GM13976 (cell line): Measurements from ENCODE around the gene RAMP1.

Experiments
- DNase-seq: peaks from one replicate; pipeline ENCODE4 v3.0.0; 2012; ENCODE audit warnings: low spot score
- in situ Hi-C: fragments of 300-500 bp; cut with MboI; formaldehyde crosslinking; loops from one replicate; pipeline ENCODE4 v1.12.0; 2022; ENCODE audit warnings: low sequenced_read_pairs, mixed read lengths, inconsistent platforms; ENCODE audit not compliant: unreplicated experiment
- TF ChIP-seq, protein P1 (sequence below): IDR thresholded peaks from 2 replicates; pipeline ENCODE4 v1.5.1; 2012; ENCODE audit warnings: borderline replicate concordance, mild to moderate bottlenecking; ENCODE audit not compliant: insufficient read depth; ENCODE audit errors: extremely low read depth, missing control alignments, control extremely low read depth

Gene RAMP1

GRCh38 chr2:237886685-237887481, 27.5 kb downstream of the RAMP1 start:
- DNase-seq = no peak
- TF ChIP-seq, protein P1, sequence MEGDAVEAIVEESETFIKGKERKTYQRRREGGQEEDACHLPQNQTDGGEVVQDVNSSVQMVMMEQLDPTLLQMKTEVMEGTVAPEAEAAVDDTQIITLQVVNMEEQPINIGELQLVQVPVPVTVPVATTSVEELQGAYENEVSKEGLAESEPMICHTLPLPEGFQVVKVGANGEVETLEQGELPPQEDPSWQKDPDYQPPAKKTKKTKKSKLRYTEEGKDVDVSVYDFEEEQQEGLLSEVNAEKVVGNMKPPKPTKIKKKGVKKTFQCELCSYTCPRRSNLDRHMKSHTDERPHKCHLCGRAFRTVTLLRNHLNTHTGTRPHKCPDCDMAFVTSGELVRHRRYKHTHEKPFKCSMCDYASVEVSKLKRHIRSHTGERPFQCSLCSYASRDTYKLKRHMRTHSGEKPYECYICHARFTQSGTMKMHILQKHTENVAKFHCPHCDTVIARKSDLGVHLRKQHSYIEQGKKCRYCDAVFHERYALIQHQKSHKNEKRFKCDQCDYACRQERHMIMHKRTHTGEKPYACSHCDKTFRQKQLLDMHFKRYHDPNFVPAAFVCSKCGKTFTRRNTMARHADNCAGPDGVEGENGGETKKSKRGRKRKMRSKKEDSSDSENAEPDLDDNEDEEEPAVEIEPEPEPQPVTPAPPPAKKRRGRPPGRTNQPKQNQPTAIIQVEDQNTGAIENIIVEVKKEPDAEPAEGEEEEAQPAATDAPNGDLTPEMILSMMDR = no peak
- in situ Hi-C loops = no loop called here

DNA sequence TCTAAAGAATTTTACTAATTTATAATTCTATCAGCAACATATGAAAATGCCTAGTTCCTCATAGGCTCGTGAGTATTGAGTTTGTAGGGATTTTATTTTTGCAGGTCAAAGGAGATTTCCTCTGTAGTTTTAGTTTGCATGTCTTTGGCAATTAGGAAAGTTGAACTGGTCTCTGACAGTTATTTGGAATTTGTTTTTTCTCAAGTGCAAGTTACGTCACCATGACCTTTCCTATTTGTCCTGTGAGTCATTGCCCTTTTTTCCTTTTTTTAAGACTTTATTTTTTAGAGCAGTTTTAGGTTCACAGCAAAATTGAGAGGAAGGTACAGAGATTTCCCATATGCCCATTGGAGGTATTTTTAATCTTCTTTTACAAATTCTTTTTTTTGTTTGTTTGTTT, 29.0 kb downstream of the RAMP1 start:
- DNase-seq = no peak
- in situ Hi-C loops = no loop called here
- TF ChIP-seq, protein P1 = no peak

- in situ Hi-C loops = no loop called here
- DNase-seq = no peak
- TF ChIP-seq, protein P1 = no peak
Measured at GRCh38 chr2:237889016-237889415, 29.6 kb downstream of the RAMP1 start.

- in situ Hi-C loops = no loop called here
- TF ChIP-seq, protein P1 = no peak
Measured at GRCh38 chr2:237889811-237890210, 30.4 kb downstream of the RAMP1 start.

DNA sequence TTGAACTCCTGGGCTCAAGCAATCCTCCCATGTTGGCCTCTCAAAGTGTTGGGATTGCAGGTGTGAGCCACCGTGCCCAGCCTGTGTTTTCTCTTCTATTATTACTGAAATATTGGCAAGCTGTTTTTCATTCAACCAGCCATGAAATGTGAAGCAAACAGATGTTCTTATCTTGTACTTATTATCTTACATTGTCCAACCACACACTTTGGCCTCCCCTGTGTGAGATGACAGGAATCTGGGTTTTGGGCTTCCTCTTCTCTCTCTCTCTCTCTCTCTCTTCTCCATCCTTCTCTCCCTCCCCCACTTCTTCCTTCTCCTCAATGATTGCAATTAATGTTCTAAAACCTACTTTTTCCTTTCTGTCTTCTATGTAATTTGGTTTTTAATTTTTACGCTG, 33.1 kb downstream of the RAMP1 start:
- no peak for DNase-seq
- in situ Hi-C loops = no loop called here
- TF ChIP-seq, protein P1 = no peak

More at GRCh38 chr2:237889811-237890210, 30.4 kb downstream of the RAMP1 start:
- DNase-seq = no peak

GRCh38 chr2:237892984-237893595, 33.7 kb downstream of the RAMP1 start:
- TF ChIP-seq, protein P1 = no peak
- no peak for DNase-seq
- in situ Hi-C loops = no loop called here
